Measurements from ENCODE around the gene TSPAN1.

Gene TSPAN1, protein sequence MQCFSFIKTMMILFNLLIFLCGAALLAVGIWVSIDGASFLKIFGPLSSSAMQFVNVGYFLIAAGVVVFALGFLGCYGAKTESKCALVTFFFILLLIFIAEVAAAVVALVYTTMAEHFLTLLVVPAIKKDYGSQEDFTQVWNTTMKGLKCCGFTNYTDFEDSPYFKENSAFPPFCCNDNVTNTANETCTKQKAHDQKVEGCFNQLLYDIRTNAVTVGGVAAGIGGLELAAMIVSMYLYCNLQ

GRCh38 chr1:46174448-46175231 lies at the start of gene TSPAN1:
Gene TSPAN1 (plus strand): TSS chr1:46175087. CDS start chr1:46181108, 6,021 bp downstream.
- DNase-seq = no peak

DNA sequence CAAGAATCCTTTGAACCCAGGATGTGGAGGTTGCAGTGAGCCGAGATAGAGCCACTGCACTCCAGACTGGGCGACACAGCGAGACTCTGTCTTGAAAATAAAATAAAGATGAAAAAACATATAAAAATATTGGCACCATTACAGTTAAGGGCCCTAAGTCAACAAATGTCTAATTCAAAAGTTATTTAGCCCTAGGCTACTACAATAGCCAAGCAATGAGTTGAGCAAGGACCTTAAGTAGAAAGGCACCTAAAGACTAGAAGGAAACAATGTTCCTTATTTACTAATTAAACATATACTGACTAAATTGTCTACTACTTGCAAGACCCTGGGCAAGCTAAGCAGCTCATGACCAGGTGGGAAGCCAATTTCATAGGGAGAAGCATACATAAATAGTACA lies 46.5 kb upstream of the TSPAN1 start:
- DNase-seq = no peak

DNA sequence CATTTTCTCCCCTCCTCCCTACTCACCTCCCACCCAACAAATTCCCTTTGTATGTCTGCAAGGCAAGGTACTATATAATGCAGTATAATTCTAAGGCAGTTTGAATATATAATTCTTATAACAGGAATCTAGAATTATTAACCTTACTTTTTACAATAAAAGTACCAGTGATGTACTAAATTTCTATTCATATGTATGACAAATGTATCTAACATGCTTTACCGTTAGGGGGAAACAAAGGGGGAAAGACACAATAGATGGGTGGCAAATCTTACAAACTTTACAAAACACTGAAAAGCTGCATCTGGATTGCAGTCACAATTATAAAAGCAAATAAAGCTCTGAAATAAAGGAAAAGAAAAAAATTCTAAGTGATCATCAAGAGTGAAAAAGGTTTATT lies 44.8 kb upstream of the TSPAN1 start:
- no peak for DNase-seq

- no peak for DNase-seq
These were observed 44.3 kb upstream of the TSPAN1 start for GRCh38 chr1:46130606-46131005.

- DNase-seq = no peak
These were observed 43.8 kb upstream of the TSPAN1 start for GRCh38 chr1:46131093-46131492.

DNA sequence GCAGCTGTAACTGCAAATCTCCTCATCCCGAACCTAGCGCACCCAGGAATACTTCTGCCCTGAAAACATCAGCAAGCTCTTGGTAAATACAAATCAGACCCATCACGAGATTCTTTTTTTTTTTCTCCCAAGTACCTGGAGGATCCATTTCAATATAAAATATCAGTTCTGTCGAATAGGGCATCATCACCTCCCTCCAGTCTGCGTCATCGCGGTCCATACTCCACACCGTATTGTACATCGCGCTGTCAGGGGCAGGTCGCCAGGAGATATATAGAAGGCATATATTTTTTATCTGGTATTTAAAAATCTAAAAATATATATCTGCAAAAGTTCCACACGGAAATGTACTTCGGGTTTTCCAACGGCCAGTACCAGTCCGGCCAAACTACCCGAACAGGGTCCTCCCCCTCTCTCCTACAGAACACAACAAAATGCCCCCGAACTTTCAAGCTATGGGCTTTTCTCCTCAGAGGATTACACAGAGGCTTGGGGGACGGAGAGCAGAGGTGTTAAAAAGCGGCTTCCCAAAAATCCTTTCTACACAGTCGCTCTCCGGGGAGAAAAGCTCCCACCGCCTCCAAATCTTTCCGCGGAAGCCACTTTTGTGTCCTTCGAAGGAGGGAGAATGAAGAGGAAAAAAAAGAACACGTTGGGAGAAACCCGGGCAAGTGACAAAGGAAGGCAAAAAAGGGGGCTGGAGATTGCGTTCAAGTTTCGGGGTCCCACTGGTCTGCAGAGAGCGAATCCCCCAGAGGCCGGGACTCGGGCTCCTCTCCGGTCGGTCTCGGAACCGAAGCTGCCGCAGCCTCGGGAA lies 43.0 kb upstream of the TSPAN1 start:
- DNase-seq = peak; percentile 31

DNA sequence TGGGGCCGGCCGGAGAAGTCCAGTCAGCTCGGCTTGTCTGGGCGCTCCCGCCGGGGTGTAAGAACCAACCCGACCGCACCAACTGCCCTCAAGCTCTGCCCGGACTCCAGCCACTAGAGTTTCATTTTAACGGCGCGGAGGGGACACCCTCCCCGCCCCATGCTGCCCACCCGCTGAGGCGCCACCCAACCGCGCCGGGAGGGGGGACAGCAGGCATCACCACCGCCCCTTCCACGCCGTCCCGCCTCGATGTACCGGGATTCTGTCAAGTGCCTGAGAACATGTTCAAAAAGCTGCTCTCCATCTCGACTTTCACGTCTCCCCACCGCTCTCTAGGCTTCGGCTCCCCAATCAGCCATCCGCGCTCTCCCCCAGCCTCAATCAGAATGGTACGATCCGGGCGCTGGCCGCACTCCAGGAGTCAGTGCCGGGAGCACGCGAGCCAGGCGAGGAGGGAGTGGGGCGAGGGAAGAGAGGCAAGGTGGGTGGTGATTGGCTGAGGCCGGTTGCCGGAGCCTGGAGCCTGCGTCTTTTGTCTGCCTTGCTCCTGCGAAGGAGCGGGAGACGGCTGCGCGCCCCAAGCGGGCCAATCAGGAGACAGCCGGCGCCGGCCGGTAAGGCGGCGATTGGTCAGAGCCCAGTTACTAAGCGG lies 42.2 kb upstream of the TSPAN1 start, which contains the start of gene PIK3R3:
PIK3R3 (minus strand) TSS at position 101 of the 652 bp plus-strand sequence. CDS start 677 bp downstream, outside the sequence.
- DNase-seq = peak; percentile 94

DNA sequence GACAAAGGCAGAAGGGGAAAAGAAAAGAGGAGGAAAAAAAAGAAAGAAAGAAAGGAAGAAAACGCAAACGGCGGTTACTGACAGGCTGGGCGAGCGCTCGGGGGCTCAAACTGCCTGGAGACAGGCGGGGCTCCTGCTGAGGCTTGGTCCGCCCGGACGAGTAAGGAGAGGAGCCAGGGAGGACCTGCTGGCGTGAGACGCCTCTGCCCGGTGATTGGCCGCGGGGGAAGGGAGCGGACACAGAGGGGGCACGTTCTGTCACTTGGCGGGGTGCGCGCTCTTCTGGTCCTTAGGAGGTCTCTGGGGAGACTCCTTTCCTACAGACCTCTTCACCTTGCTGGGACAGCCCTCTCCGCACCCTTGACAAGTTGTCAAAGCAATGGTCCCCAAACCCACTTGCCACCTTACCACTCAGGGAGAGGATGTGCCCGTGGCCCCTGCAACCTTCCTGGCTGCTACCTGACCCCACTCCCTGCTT lies 41.7 kb upstream of the TSPAN1 start:
- no peak for DNase-seq

- no peak for DNase-seq
These were observed 41.0 kb upstream of the TSPAN1 start for GRCh38 chr1:46133781-46134350.

GRCh38 chr1:46134660-46135331 lies 40.1 kb upstream of the TSPAN1 start:
- DNase-seq = no peak

DNA sequence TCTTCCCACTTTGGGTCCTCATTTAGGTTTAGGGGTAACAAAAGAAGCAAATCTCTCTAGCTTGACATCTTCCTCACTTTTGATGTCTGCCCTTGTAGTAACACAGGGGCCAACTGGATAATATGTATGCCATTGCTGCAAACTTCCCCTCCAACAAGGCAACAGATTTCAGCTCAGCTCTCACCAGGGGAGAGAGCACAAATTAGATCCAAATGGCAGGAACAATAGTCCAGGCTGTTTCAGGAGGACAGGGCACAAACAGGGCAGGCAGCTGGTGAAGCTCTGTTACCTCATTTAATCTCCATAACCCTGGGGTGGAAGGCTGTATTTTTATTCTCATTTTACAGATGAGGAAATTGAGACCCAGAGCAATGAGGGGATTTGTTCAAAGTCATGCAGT lies 38.2 kb upstream of the TSPAN1 start:
- no peak for DNase-seq

DNA sequence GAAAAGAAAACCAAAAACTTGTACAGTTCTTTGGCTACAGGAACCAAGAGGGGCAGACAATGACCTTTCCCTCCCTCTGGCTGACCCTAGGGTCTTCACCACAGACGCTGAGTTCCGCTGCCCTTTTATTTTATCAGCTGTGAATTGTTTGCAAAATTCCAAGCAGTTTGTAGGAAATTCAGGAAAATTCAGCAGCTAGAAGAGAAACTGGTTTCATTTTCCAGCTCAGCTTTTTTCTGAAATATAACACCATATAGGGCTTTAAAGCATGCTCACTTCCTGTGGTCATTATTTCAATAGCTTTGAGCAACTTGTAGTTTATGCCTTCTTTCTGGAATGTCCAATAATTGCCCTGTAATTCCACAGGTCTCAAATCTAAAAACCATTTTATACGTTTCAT lies 37.0 kb upstream of the TSPAN1 start:
- DNase-seq = no peak

DNA sequence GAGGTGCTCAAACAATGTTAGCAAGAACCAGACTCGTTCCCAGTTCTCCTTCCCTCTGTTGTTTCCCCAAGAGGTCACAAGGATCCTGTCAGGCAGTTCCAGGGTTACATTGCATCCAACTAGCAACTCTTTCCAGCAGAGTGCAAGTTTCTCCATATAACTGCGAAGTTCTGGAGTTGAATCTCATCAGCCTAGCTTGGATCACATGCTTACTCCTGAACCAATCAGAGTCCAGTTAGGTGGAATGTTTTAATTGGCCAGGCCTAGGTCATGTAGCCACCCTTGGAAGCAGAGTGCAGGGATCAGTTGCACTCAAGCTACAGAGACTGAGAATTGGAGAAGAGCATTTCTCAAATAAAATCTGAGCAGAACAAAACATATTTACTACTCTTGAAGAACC lies 26.6 kb upstream of the TSPAN1 start:
- no peak for DNase-seq

DNA sequence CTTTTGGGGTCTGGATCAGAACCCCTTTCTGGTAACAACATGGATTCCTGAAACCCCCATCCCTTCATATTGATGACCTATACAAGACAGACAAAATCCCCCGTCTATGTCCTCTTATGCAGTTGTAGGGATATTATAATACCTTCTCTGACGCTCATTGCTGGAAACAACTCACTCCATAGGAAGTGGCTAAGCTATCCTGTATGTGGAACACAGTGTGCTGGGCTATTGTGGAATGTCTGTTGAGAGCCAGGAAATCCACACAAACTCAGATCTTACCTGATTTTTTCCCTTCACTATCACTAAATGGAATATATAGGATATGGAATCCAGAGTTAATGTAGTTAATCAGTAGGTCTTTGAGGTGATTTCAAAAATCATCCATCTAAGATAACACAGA lies 24.8 kb upstream of the TSPAN1 start:
- no peak for DNase-seq

DNA sequence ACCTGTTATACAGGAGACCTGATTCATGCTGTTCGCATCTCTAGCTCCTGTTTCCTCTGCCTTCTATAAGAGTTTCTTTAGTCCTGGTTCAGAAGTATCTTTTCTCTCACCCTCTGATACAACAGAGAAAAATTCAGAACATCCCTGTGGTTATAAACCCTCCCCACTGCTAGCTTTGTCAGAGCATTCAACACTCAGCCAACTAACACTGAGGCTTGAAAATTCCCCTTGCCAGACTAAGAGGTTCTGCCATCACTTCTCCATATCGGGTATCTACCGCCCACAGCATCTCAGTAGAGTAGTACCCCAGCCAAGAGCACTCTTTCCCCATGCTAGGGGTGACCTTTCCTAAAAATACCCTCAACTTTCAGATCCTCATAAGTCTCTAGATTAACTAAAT lies 22.9 kb upstream of the TSPAN1 start:
- DNase-seq = no peak

GRCh38 chr1:46153228-46153627 lies 21.7 kb upstream of the TSPAN1 start:
- DNase-seq = no peak

- no peak for DNase-seq
These were observed 21.2 kb upstream of the TSPAN1 start for GRCh38 chr1:46153732-46154131.

DNA sequence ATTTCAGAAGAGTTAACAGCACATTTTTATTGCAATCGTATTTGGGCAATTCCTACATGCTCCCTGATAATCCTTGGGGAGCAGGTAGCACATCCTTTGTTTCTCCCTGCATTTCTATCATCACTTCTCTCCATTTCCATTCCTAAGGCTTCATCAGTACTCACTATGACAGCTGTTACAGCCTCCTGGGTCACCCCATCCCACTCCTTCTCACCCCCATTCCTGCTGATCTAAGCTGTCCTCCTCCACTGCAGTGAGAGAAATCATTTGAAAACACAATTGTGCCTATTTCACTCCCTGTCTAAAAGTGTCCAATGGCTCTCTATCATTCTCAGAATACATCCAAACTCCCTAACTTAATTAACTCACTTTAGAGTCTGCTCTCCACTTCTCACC lies 17.0 kb upstream of the TSPAN1 start:
- DNase-seq = no peak

DNA sequence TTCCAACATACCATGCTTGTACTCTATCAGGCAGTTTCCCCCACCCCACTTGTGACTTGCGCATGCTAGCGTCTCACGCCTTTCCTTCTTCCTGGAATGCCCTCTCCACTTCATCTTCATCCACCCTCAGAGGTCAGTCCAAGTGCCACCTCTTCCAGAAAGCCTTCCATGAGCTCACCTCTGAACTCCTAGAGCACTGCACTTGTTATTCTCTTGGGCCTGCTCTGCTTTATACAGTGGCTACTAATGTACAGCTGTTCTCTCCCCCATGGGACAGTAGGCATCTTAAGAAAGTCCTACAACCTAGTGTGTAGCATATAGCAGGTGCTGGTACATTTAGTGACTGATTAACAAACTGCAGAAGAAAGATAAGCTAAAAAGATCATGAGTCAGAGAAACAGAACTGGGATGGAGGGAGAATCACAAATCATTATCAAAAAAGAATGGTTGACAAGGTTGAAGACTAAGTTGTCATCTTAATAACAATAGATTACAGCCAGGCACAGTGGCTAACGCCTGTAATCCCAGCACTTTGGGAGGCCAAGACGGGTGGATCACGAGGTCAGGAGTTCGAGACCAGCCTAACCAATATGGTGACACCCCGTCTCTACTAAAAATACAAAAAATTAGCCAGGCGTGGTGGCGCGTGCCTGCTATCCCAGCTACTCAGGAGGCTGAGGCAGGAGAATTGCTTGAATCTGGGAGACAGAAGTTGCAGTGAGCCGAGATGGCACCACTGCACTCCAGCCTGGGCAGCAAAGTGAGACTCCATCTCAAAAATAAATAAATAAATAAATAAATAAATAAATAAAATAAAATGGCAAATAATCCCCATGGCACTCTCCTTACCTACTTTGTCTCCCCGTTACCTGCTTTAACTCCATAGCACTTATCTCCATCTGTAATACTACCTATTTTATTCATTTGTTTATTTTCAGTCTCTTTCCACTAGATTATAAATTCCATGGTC lies 16.3 kb upstream of the TSPAN1 start:
- DNase-seq = no peak

DNA sequence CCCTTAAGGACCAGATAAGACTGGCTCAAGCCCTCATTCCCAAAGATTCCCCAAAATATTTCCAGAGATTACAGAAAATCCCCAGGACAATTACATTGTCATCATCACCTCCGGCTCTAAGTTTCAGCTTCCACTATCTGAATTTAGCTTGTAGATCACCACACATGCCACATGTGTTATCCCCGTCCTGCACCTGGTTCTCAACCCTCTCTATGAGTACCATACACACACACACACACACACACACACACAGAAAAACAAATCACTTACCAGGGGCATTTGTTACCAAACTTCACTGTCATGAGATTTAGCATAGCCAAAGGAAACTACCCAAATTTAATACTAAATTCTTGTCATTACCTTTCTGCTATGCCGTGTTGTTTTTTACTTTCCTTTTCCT lies 15.4 kb upstream of the TSPAN1 start:
- no peak for DNase-seq

- no peak for DNase-seq
These were observed 14.7 kb upstream of the TSPAN1 start for GRCh38 chr1:46160212-46160611.

Measured in CD4-positive, alpha-beta T cell treated with Interleukin-21 for 1 hour (primary cell).